ENCODE results near the gene EXOC4. TPM values are rescaled to one million over a fixed set of nuclear protein-coding genes. Genes with fewer than 3 reads are reported as not detected.

Gene EXOC4
- total and polyA plus RNA-seq, 2 experiments from 2014 or later: 23.9 to 51.7 TPM

GRCh38 chr7:133586253-133586652, 333.4 kb downstream of the EXOC4 start:
- peaks cover 25% of the 10 kb centered on the region for H3K4me1 ChIP-seq (ENCODE audit: insufficient read depth)
- no peak for DNase-seq
- 95 to 97% methylated on average over 3 of the region's 3 CpGs for WGBS, 2 experiments (ENCODE audit: low coverage in 1 of 2, low lambda C conversion rate in 2 of 2, missing lambda C conversion rate in 2 of 2)

GRCh38 chr7:133587903-133588302, 335.0 kb downstream of the EXOC4 start:
- peaks cover 15% of the 10 kb centered on the region for H3F3A ChIP-seq (ENCODE audit: insufficient read depth)
- TF ChIP-seq EZH2phosphoT487 (IDR thresholded peaks at IDR 0.05; ENCODE audit: insufficient read depth, low read depth) (no peak), EZH2 (IDR thresholded peaks at IDR 0.05; ENCODE audit: insufficient read depth, poor library complexity, severe bottlenecking) (no peak)
- no peaks in the 10 kb centered on the region for H3K27me3 ChIP-seq (replicated peaks; ENCODE audit: insufficient read depth)
- no peaks in the 10 kb centered on the region for H3K9me2 ChIP-seq (ENCODE audit: insufficient read depth)
- H3K9ac ChIP-seq: no peak overlapping the region
- in situ Hi-C loops (cut with MboI): no loop called here
- no peaks in the 10 kb centered on the region for H3K79me2 ChIP-seq (ENCODE audit: insufficient read depth)
- no peaks in the 10 kb centered on the region for H3K36me3 ChIP-seq (ENCODE audit: low read depth)
- H3K4me2 ChIP-seq (ENCODE audit: unreplicated experiment): no peak overlapping the region
- no peak overlapping the region for H2AFZ ChIP-seq
- peaks cover 15% of the 10 kb centered on the region for H3K4me1 ChIP-seq (ENCODE audit: insufficient read depth)
- no peak for DNase-seq
- H3K9me3 ChIP-seq (ENCODE audit: low read depth): no peaks in the 10 kb centered on the region
- H3K27ac ChIP-seq: no peak overlapping the region
- no peak overlapping the region for H3K4me3 ChIP-seq
- H4K20me1 ChIP-seq (ENCODE audit: insufficient read depth): no peaks in the 10 kb centered on the region

More at GRCh38 chr7:133586253-133586652, 333.4 kb downstream of the EXOC4 start:
- no peak for TF ChIP-seq EZH2 (IDR thresholded peaks at IDR 0.05; ENCODE audit: insufficient read depth, poor library complexity, severe bottlenecking)
- Histone ChIP-seq H3K36me3 (ENCODE audit: low read depth) (no peaks in the 10 kb centered on the region), H4K20me1 (ENCODE audit: insufficient read depth) (no peaks in the 10 kb centered on the region), H3K27ac (no peak overlapping the region), H3K4me3 (no peak overlapping the region), H3K9me2 (ENCODE audit: insufficient read depth) (no peaks in the 10 kb centered on the region), H3K9ac (no peak overlapping the region), H3K27me3 (replicated peaks; ENCODE audit: insufficient read depth) (no peaks in the 10 kb centered on the region), H2AFZ (no peak overlapping the region), H3F3A (ENCODE audit: insufficient read depth) (peaks cover 23% of the 10 kb centered on the region), H3K79me2 (ENCODE audit: insufficient read depth) (no peaks in the 10 kb centered on the region), H3K9me3 (ENCODE audit: low read depth) (no peaks in the 10 kb centered on the region), H3K4me2 (ENCODE audit: unreplicated experiment) (no peak overlapping the region)
- in situ Hi-C loops (cut with MboI): no loop called here

DNA sequence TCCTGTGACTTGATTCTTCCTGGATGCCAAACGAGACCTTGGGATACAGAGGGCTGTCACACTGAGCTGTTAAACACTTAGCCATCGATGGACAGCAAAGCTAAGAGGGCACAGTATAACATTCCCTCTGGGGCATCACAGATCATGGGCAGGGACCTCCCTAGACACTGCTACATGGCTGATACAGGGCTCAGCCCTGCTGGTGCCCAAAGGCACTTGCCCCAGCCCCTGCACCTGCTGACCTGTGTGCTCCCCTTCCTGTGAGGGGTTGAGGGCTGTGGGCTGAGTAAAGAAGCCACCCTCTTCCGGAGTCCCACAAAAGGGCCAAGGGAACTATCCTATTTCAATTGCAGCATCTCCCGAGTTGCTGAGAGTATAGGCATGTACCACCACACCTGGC, 337.9 kb downstream of the EXOC4 start:
- Histone ChIP-seq H3K27me3 (replicated peaks; ENCODE audit: insufficient read depth) (no peaks in the 10 kb centered on the region), H3K27ac (no peak overlapping the region), H3K4me3 (no peak overlapping the region), H3K9ac (no peak overlapping the region), H3K4me1 (ENCODE audit: insufficient read depth) (no peaks in the 10 kb centered on the region), H3K9me3 (ENCODE audit: low read depth) (no peaks in the 10 kb centered on the region), H3K36me3 (ENCODE audit: low read depth) (no peaks in the 10 kb centered on the region), H3K9me2 (ENCODE audit: insufficient read depth) (no peaks in the 10 kb centered on the region), H4K20me1 (ENCODE audit: insufficient read depth) (no peaks in the 10 kb centered on the region), H2AFZ (no peak overlapping the region), H3K4me2 (ENCODE audit: unreplicated experiment) (no peak overlapping the region), H3F3A (ENCODE audit: insufficient read depth) (no peaks in the 10 kb centered on the region), H3K79me2 (ENCODE audit: insufficient read depth) (no peaks in the 10 kb centered on the region)
- no peak for TF ChIP-seq EZH2 (IDR thresholded peaks at IDR 0.05; ENCODE audit: insufficient read depth, poor library complexity, severe bottlenecking)
- TF ChIP-seq EZH2phosphoT487 (IDR thresholded peaks at IDR 0.05; ENCODE audit: insufficient read depth, low read depth): no peak
- DNase-seq: no peak
- in situ Hi-C loops (cut with MboI): no loop called here
- WGBS, 2 experiments (ENCODE audit: low coverage in 1 of 2, low lambda C conversion rate in 2 of 2, missing lambda C conversion rate in 2 of 2): 97 to 99% methylated on average over 4 of the region's 4 CpGs

DNA sequence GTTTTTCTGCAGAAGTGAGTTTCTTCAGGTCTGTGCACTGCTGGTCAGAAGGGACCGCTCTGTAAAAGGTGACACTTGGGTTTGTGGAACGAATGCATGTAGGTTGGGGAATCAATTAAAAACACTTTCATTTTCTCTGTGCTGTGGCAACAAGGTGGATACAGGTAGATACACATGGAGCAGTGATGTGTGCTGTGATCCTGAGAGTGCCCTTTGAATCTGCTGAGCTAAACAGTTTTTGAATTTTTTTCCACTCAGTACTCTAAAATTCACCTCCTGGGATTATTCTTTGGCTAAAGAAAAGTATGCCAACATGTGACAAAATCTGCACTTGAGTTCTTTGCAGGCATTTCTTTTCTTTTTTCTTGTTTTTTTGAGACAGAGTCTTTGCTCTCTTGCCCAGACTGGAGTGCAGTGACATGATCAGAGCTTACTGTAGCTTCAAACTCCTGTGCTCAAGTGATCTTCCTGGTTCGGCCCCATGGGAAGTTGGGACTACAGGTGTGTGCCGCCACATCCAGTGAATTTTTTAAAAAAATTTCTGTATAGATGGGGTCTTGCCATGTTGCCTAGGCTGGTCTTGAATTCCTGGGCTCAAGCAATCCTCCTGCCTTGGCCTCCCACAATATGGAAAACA, 338.9 kb downstream of the EXOC4 start:
- Histone ChIP-seq H3K36me3 (ENCODE audit: low read depth) (no peaks in the 10 kb centered on the region), H3K4me3 (no peak overlapping the region), H3K27me3 (replicated peaks; ENCODE audit: insufficient read depth) (no peaks in the 10 kb centered on the region), H2AFZ (no peak overlapping the region), H3K4me2 (ENCODE audit: unreplicated experiment) (no peak overlapping the region), H3K79me2 (ENCODE audit: insufficient read depth) (no peaks in the 10 kb centered on the region), H3K9ac (no peak overlapping the region), H3K27ac (no peak overlapping the region), H3F3A (ENCODE audit: insufficient read depth) (no peaks in the 10 kb centered on the region), H4K20me1 (ENCODE audit: insufficient read depth) (no peaks in the 10 kb centered on the region), H3K9me2 (ENCODE audit: insufficient read depth) (no peaks in the 10 kb centered on the region), H3K4me1 (ENCODE audit: insufficient read depth) (no peaks in the 10 kb centered on the region), H3K9me3 (ENCODE audit: low read depth) (no peaks in the 10 kb centered on the region)
- in situ Hi-C loops (cut with MboI): no loop called here
- 96 to 97% methylated on average over 4 of the region's 4 CpGs for WGBS, 2 experiments (ENCODE audit: low coverage in 1 of 2, low lambda C conversion rate in 2 of 2, missing lambda C conversion rate in 2 of 2)
- TF ChIP-seq EZH2phosphoT487 (IDR thresholded peaks at IDR 0.05; ENCODE audit: insufficient read depth, low read depth) (no peak), EZH2 (IDR thresholded peaks at IDR 0.05; ENCODE audit: insufficient read depth, poor library complexity, severe bottlenecking) (no peak)
- DNase-seq: no peak

GRCh38 chr7:133593561-133593960, 340.7 kb downstream of the EXOC4 start:
- in situ Hi-C loops (cut with MboI): no loop called here

More at GRCh38 chr7:133593561-133593960, 340.7 kb downstream of the EXOC4 start:
- Histone ChIP-seq H2AFZ (no peak overlapping the region), H3K27ac (no peak overlapping the region), H3K4me3 (no peak overlapping the region), H4K20me1 (ENCODE audit: insufficient read depth) (no peaks in the 10 kb centered on the region), H3K9me2 (ENCODE audit: insufficient read depth) (no peaks in the 10 kb centered on the region), H3K9me3 (ENCODE audit: low read depth) (no peaks in the 10 kb centered on the region), H3K4me2 (ENCODE audit: unreplicated experiment) (no peak overlapping the region), H3K9ac (no peak overlapping the region), H3K4me1 (ENCODE audit: insufficient read depth) (no peaks in the 10 kb centered on the region), H3K27me3 (replicated peaks; ENCODE audit: insufficient read depth) (no peaks in the 10 kb centered on the region), H3F3A (ENCODE audit: insufficient read depth) (no peaks in the 10 kb centered on the region), H3K36me3 (ENCODE audit: low read depth) (no peaks in the 10 kb centered on the region), H3K79me2 (ENCODE audit: insufficient read depth) (no peaks in the 10 kb centered on the region)
- TF ChIP-seq EZH2phosphoT487 (IDR thresholded peaks at IDR 0.05; ENCODE audit: insufficient read depth, low read depth): no peak
- no peak for TF ChIP-seq EZH2 (IDR thresholded peaks at IDR 0.05; ENCODE audit: insufficient read depth, poor library complexity, severe bottlenecking)
- DNase-seq: no peak
